Small intestine (tissue), 7 donors: Measurements from ENCODE around the gene CCN5. TPM values are rescaled to one million over a fixed set of nuclear protein-coding genes. Genes with fewer than 3 reads are reported as not detected.

Experiments used
- DNase-seq, 2 donors: peaks; one replicate each; pipeline versions ENCODE4 v3.0.0 to v3.0.0-alpha.2; 2013
- FAIRE-seq: peaks from 2 replicates; lab custom pipeline; 2012; peaks lifted over from hg19 to GRCh38; lab: Jason Lieb, UNC
- H3K27ac ChIP-seq, 3 donors: one replicate each; pipeline ENCODE4 v1.5.1; 2013; ENCODE audit warnings: low read length in 2 of 3, mild to moderate bottlenecking in 2 of 3, control low read depth in 1 of 3, inconsistent platforms in 1 of 3, low read depth in 1 of 3, moderate library complexity in 1 of 3
- H3K27me3 ChIP-seq, 3 donors: one replicate each; pipeline ENCODE4 v1.6.1; 2013; ENCODE audit warnings: low read length in 3 of 3, inconsistent platforms in 1 of 3; ENCODE audit not compliant: control insufficient read depth in 3 of 3, insufficient read depth in 3 of 3
- H3K36me3 ChIP-seq, 3 donors: one replicate each; pipeline ENCODE4 v1.6.1; 2013; ENCODE audit warnings: low read length in 3 of 3, inconsistent platforms in 1 of 3, low read depth in 1 of 3, mild to moderate bottlenecking in 1 of 3, moderate library complexity in 1 of 3; ENCODE audit not compliant: control insufficient read depth in 3 of 3, insufficient read depth in 2 of 3
- H3K4me1 ChIP-seq, 3 donors: one replicate each; pipeline ENCODE4 v1.6.1; 2013; ENCODE audit warnings: low read length in 2 of 3, inconsistent platforms in 1 of 3, low read depth in 1 of 3, mild to moderate bottlenecking in 1 of 3, moderate library complexity in 1 of 3; ENCODE audit not compliant: control insufficient read depth in 3 of 3, insufficient read depth in 2 of 3
- H3K4me3 ChIP-seq, 3 donors: one replicate each; pipeline ENCODE4 v1.5.1; 2013; ENCODE audit warnings: low read length in 3 of 3, control low read depth in 1 of 3, inconsistent platforms in 1 of 3, low read depth in 1 of 3, mild to moderate bottlenecking in 1 of 3, moderate library complexity in 1 of 3
- H3K9me3 ChIP-seq, 2 donors: one replicate each; pipeline ENCODE4 v1.6.1; 2013; ENCODE audit warnings: low read depth in 1 of 2, low read length in 1 of 2; ENCODE audit not compliant: control insufficient read depth in 2 of 2, insufficient read depth in 1 of 2
- WGBS, 3 donors: extraction: QIAGEN DNeasy Blood & Tissue Kit; methylation state at CpG; one replicate each; pipeline ENCODE4 v1.1.7; 2013; 5-methylcytosine and 5-hydroxymethylcytosine counted together
- polyA plus RNA-seq, 4 donors: library from polyadenylated mRNA; stranded (reverse) in 3 of 4; unstranded in 1 of 4; fragments of 200-250 nt in 3 of 4; fragments of 120-200 nt in 1 of 4; gene quantifications; one replicate each; pipeline versions ENCODE4 v1.2.1 to v1.2.3, GENCODE V29; 2013
- donor health status: healthy with polysubstance abuse.
- donor health status: control.
- donor health status: control.
- donor health status: Bipolar disorder and iron deficiency.
- donor health status: healthy.

Gene CCN5
- polyA plus RNA-seq, 4 donors = 0.07 to 2.2 (median 1.9) TPM; not detected in 1

DNA sequence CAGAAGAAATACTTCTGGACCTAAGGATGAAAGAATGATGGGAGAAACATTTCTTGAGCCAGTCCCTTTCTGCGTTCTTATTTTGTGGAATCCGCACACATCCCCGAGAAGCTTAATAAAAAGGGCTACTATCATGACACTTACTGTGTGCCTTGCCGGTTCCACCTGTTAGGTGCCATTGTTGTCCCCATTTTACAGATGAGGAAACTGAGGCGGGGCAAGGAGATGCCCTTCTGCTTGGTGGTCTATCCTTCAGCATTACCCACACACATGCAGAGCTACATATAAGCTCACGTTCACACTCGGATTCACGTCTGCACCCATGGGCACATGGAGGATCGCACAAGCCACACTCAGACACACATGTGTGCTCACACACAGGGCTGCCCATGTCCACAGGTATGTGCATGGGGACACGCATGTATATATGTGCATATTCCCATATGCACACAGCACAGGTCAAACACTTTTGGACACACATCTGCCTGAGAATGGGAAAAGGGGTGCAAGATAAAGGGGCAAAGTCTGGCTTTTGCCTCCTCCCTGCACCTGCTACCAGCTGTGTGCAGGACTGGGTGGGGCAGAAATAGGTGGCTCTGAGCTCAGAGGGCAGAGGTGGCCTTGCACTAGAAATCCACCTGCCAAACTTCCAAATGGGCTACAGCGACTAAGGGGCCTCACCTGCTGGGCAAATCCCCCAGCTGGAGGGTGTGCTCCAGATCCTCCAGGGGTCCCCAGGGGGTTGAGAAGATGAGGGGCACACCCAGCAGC, 33.2 kb upstream of the CCN5 start:
- H3K9me3 ChIP-seq = no peaks in the 10 kb centered on the region
- H3K36me3 ChIP-seq = no peaks in the 10 kb centered on the region
- peak overlapping the region in 1 of 3 donors; percentile 37 for H3K27ac ChIP-seq
- WGBS, 3 donors = 49 to 76% (median 69%) methylated on average over 11 of the region's 11 CpGs
- FAIRE-seq (no peak), DNase-seq (peak; percentile 27 to 82)
- H3K4me1 ChIP-seq = peaks cover 0 to 17% (median 8%) of the 10 kb centered on the region in 3 donors
- H3K4me3 ChIP-seq = no peak overlapping the region
- H3K27me3 ChIP-seq = no peaks in the 10 kb centered on the region

DNA sequence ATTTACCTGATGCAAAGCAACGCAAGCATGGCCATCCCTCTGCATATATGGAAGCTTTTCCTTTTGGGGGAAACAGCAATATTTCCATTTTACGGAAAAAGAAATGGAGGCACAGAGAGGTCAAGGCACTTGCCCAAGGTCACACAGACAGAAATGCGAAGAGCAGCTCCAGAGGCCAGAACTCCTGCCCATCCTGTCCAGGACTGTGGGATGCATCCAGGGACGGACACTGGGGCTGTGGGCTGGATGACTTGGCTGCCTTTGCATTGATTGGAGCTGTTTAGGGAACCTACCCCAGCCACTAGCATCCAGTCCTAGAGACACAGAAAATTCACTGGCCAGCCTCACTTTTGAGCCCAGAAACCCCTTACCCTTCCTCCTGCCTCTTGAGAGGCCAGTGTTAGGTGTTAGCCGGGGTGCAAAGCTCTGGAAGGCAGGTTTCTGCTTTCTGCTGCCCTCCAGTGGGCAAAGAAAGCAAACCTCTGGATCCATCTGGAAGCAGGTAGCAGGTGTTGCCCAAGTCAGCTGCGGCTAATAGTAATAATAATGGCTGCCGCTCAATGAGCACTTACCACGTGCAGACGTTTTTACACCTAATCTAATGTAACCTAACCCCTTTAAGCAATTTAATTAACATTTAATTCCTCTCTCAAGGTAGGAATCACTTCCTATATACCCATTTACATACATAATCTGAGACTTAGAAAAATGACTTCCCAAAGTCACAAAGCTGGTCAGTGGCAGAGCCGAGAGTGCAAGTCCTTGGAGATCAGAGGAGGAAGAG, 31.7 kb upstream of the CCN5 start:
- 34 to 52% (median 44%) methylated on average over 10 of the region's 10 CpGs for WGBS, 3 donors
- Histone ChIP-seq H3K9me3 (no peaks in the 10 kb centered on the region), H3K27me3 (no peaks in the 10 kb centered on the region), H3K27ac (no peak overlapping the region), H3K4me3 (no peak overlapping the region), H3K4me1 (peaks cover 0 to 17% (median 8%) of the 10 kb centered on the region in 3 donors), H3K36me3 (no peaks in the 10 kb centered on the region)
- DNase-seq = peak; percentile 77 to 85
- FAIRE-seq = no peak

DNA sequence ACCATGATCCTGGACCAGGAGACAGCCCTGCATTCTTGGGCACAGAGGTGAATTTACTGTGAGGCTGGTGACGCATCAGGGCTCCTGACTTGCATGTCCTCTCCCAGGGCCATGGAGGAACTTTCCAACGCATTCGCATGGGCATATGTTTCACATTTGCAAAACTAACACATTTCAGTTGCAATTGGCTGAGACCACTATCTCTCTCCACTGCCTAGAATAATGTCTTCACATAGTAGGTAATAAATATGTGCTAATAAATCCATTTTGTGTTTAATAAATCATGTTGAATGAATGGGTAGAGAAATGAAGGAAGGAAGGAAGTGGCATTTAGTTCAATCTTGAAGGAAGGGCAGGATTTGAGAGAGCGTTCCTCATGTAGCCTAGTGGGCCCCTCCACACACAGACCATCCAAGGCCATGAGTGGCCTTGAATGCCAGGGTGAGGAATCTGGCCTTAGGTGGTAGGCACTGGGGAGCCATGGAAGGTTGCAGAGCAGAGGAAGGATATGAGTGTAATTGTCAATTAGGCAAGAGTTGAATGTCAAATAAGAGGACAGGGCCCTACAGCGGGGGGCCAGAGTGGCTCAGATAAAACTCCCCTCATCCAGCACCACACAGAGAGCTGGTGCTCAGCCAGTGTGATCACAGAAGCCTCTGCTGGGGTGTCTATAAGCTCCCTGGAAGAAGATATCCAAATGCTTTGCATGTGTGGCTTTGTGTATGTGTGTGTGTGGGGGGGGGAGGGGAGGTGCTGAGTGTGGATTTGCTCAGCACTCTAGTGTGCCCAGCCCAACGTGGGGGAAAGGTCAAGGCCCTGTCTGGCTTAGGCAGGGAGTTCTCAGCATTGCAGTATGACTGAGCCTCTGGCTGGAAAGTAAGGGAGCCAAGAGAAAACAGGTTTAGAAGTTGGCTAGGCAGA, 30.9 kb upstream of the CCN5 start:
- Histone ChIP-seq H3K9me3 (no peaks in the 10 kb centered on the region), H3K27ac (no peak overlapping the region), H3K27me3 (no peaks in the 10 kb centered on the region), H3K36me3 (no peaks in the 10 kb centered on the region), H3K4me3 (no peak overlapping the region), H3K4me1 (peaks cover 0 to 17% (median 8%) of the 10 kb centered on the region in 3 donors)
- 74 to 80% (median 76%) methylated on average over 6 of the region's 6 CpGs for WGBS, 3 donors
- DNase-seq (peak in 1 of 2 donors; percentile 55), FAIRE-seq (no peak)

DNA sequence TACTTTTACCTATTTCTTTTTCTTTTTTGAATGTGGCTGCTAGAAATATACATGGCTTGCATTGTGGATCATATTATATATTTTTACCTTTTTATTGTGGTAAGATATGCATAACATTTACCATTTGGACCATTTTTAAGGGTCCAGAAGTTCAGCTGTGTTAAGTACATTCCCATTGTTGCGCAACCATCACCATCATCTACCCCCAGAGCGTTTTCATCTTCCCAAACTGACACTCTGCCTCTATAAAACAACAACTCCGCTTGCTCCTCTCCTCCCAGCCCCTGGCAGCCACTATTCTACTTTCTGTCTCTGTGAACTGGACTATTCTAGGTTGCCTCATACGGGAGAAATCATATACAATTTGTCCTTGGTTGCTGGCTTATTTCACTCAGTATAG, 28.2 kb upstream of the CCN5 start:
- WGBS, 3 donors = 78 to 85% (median 79%) methylated on average over 4 of the region's 4 CpGs
- Histone ChIP-seq H3K36me3 (no peaks in the 10 kb centered on the region), H3K4me1 (peaks cover 0 to 26% (median 7%) of the 10 kb centered on the region in 3 donors), H3K27me3 (no peaks in the 10 kb centered on the region), H3K27ac (no peak overlapping the region), H3K4me3 (no peak overlapping the region), H3K9me3 (no peaks in the 10 kb centered on the region)
- DNase-seq (no peak), FAIRE-seq (no peak)

DNA sequence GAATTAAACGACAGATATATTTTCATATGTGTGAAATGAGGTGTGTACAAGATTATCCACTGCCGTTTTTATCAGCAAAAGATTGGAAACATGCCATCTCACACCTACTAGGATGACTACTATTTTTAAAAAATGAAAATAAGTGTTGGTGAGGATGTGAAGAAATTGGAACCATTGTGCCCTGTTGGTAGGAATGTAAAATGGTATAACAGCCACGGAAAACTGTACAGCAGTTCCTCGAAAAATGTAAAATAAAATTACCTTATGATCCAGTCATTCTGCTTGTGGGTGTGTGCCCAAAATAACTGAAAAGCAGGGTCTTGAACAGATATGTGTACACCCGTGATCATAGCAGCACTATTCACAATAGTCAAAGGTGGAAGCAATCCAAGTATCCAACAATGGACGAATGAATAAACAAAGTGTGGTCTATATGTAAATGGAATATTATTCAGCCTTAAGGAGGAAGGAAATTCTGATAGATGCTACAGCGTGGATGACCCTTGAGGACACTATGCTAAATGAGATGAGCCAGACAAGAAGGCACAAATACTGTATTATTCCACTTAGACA, 27.0 kb upstream of the CCN5 start:
- H3K9me3 ChIP-seq = no peaks in the 10 kb centered on the region
- FAIRE-seq (no peak), DNase-seq (no peak)
- no peak overlapping the region for H3K27ac ChIP-seq
- H3K4me1 ChIP-seq = peaks cover 0 to 26% (median 0%) of the 10 kb centered on the region in 3 donors
- no peaks in the 10 kb centered on the region for H3K27me3 ChIP-seq
- no peak overlapping the region for H3K4me3 ChIP-seq
- 43 to 63% (median 52%) methylated on average over 7 of the region's 7 CpGs for WGBS, 3 donors
- H3K36me3 ChIP-seq = no peaks in the 10 kb centered on the region

DNA sequence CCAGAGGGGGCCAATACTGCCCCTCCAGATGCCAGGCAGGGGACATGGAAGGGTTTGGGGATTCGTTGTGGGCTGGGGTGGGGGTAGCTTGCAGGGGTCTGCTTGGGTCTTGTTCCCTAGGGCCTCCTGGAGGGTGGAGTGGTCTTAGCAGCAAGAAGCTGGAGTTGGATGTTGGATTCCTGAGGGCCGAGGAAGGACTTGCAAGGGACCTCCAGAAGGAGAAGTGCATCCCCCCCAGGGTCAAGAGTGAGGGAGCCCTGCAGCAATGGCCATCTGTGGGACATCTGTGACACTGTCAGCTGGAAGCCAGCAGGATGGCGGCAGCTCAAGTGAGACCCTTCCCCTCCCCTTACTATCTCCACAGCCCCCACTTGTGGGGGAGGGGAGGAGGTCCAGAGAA, 25.4 kb upstream of the CCN5 start:
- WGBS, 3 donors = 67 to 87% (median 67%) methylated on average over 3 of the region's 3 CpGs
- no peaks in the 10 kb centered on the region for H3K36me3 ChIP-seq
- H3K27ac ChIP-seq = no peak overlapping the region
- no peak for FAIRE-seq
- H3K4me1 ChIP-seq = peaks cover 0 to 23% (median 0%) of the 10 kb centered on the region in 3 donors
- H3K27me3 ChIP-seq = no peaks in the 10 kb centered on the region
- DNase-seq = no peak
- H3K9me3 ChIP-seq = no peaks in the 10 kb centered on the region
- no peak overlapping the region for H3K4me3 ChIP-seq

DNA sequence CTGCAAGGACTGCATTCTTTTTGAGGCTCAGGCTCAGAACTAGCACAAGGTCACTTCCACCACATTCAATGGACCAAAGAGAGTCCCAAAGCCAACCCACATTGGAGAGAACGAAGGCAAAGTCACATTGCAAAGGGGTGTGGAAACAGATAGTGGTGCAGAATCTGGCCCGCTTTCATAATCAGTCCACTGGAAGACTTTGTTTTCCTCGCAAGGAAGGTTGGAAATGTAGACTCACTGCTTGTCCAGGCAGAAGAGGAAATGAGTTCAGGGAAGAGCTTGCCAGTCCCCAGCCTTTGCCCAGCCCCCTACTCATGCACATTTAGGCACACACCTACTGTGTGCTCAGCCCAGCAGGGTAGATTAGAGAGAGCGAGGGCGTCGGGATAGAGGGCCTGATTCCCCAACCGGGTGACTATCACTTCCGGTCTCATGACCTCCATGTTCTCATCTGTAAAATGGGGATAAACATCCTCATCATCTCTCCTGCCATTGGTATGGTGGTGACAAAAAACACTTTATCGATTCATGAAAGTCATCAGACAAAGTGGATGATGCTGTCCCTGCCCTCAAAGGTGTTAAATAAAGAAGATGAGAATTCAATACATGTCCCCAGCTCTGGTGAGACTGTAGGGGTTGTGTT, 24.3 kb upstream of the CCN5 start:
- Histone ChIP-seq H3K36me3 (no peaks in the 10 kb centered on the region), H3K27ac (no peak overlapping the region), H3K4me3 (no peak overlapping the region), H3K9me3 (no peaks in the 10 kb centered on the region), H3K27me3 (no peaks in the 10 kb centered on the region), H3K4me1 (peaks cover 0 to 20% (median 2%) of the 10 kb centered on the region in 3 donors)
- 78 to 82% (median 80%) methylated on average over 9 of the region's 9 CpGs for WGBS, 3 donors
- FAIRE-seq = no peak
- no peak for DNase-seq
